Stomach (tissue), 9 donors: ENCODE results near the gene KIRREL1. TPM values are rescaled to one million over a fixed set of nuclear protein-coding genes. Genes with fewer than 3 reads are reported as not detected.

ENCODE experiments used
- DNase-seq, 2 donors: peaks; one replicate each; pipeline versions ENCODE4 v3.0.0 to v3.0.0-alpha.2; 2013 to 2019
- H3K27ac ChIP-seq, 5 donors: fragments of 200-600 bp in 4 of 5; sonication (generic) in 4 of 5; one replicate each; pipeline ENCODE4 v1.5.1; 2013 to 2019; ENCODE audit warnings: mild to moderate bottlenecking in 1 of 5, moderate library complexity in 1 of 5
- H3K27me3 ChIP-seq, 3 donors: fragments of 200-600 bp; sonication (generic); one replicate each; pipeline ENCODE4 v1.5.1; 2017 to 2019; ENCODE audit warnings: mixed run types in 1 of 3
- H3K36me3 ChIP-seq, 4 donors: fragments of 200-600 bp; sonication (generic); 1 replicate in 3 of 4; 2 replicates in 1 of 4; pipeline ENCODE4 v1.5.1; 2016 to 2019
- H3K4me1 ChIP-seq, 4 donors: fragments of 200-600 bp; sonication (generic); one replicate each; pipeline ENCODE4 v1.5.1; 2016 to 2019
- H3K4me3 ChIP-seq, 4 donors: fragments of 200-600 bp; sonication (generic) in 3 of 4; one replicate each; pipeline ENCODE4 v1.5.1; 2016 to 2019; ENCODE audit warnings: mild to moderate bottlenecking in 1 of 4
- H3K9me3 ChIP-seq, 4 donors: fragments of 200-600 bp; sonication (generic); one replicate each; pipeline ENCODE4 v1.5.1; 2016 to 2019
- CTCF ChIP-seq, 7 experiments: fragments of 450-650 bp in 4 of 7; fragments of 200-600 bp in 3 of 7; sonication (generic) in 3 of 7; IDR thresholded peaks; one replicate each; pipeline ENCODE4 v1.5.1; 2016 to 2019; ENCODE audit warnings: antibody characterized with exemption in 7 of 7, control low read depth in 2 of 7, mild to moderate bottlenecking in 1 of 7
- EP300 ChIP-seq: sonication (generic); formaldehyde crosslinking; IDR thresholded peaks from one replicate; pipeline ENCODE4 v1.6.1; 2017; ENCODE audit warnings: antibody characterized with exemption
- POLR2A ChIP-seq, 4 donors: fragments of 450-650 bp; IDR thresholded peaks; one replicate each; pipeline ENCODE4 v1.6.1; 2016; ENCODE audit warnings: antibody characterized with exemption in 4 of 4, control low read depth in 2 of 4, mild to moderate bottlenecking in 1 of 4, moderate library complexity in 1 of 4
- POLR2AphosphoS5 ChIP-seq, 3 donors: sonication (generic); formaldehyde crosslinking; IDR thresholded peaks; one replicate each; pipeline ENCODE4 v1.6.1; 2016; ENCODE audit warnings: antibody characterized with exemption in 3 of 3
- WGBS, 5 donors: extraction: QIAGEN DNeasy Blood & Tissue Kit in 3 of 5; methylation state at CpG; one replicate each; pipeline versions ENCODE4 v1.1.5 to v1.1.7; 2013 to 2018; 5-methylcytosine and 5-hydroxymethylcytosine counted together
- intact Hi-C: fragments of 100-400 bp; cut with DNase I; formaldehyde crosslinking; loops from one replicate; pipeline ENCODE4 v1.15.1; 2023; ENCODE audit warnings: low total_unique reads
- polyA plus RNA-seq, 3 donors: library from polyadenylated mRNA; stranded (reverse); fragments of 200-250 nt; gene quantifications; one replicate each; pipeline ENCODE4 v1.2.3, GENCODE V29; 2013
- total RNA-seq, 5 donors: library from RNA; depleted of rRNA; stranded (reverse); fragments of >200 nt; gene quantifications; one replicate each; pipeline versions ENCODE4 v1.1.0 to v1.2.3, GENCODE V29; 2014 to 2016
- donor health status: healthy with polysubstance abuse.
- donor health status: Bipolar disorder and iron deficiency.
- donor health status: healthy.

Gene KIRREL1
- total and polyA plus RNA-seq, 8 donors: 2.8 to 27.9 (median 4.2) TPM

GRCh38 chr1:158040323-158040722, 46.9 kb downstream of the KIRREL1 start:
- Histone ChIP-seq H3K27me3 (peaks cover 0 to 6% (median 0%) of the 10 kb centered on the region in 3 donors), H3K4me1 (peaks cover 4 to 38% (median 18%) of the 10 kb centered on the region in 4 donors), H3K4me3 (no peak overlapping the region), H3K36me3 (no peaks in the 10 kb centered on the region), H3K27ac (no peak overlapping the region), H3K9me3 (no peaks in the 10 kb centered on the region)
- TF ChIP-seq POLR2AphosphoS5 (IDR thresholded peaks at IDR 0.05) (no peak), CTCF (IDR thresholded peaks at IDR 0.05) (no peak), EP300 (no peak), POLR2A (IDR thresholded peaks at IDR 0.05) (no peak)
- no peak for DNase-seq
- intact Hi-C loops: no loop called here

GRCh38 chr1:158043232-158043631, 49.8 kb downstream of the KIRREL1 start:
- Histone ChIP-seq H3K9me3 (no peaks in the 10 kb centered on the region), H3K4me1 (peaks cover 0 to 34% (median 15%) of the 10 kb centered on the region in 4 donors), H3K27ac (no peak overlapping the region), H3K4me3 (no peak overlapping the region), H3K36me3 (no peaks in the 10 kb centered on the region), H3K27me3 (peaks cover 0 to 6% (median 0%) of the 10 kb centered on the region in 3 donors)
- intact Hi-C loops: no loop called here
- DNase-seq: peak in 1 of 2 donors; percentile 44
- no peak for TF ChIP-seq EP300
- no peak for TF ChIP-seq CTCF (IDR thresholded peaks at IDR 0.05)
- 26 to 48% (median 38%) methylated on average over 5 of the region's 5 CpGs for WGBS, 5 donors

- DNase-seq: peak in 1 of 2 donors; percentile 50
- intact Hi-C loops: no loop called here
Observed at GRCh38 chr1:158045639-158046038, 52.2 kb downstream of the KIRREL1 start.

GRCh38 chr1:158046715-158047510, 53.5 kb downstream of the KIRREL1 start:
- H3K4me3 ChIP-seq: no peak overlapping the region
- WGBS, 5 donors: 41 to 64% (median 55%) methylated on average over 4 of the region's 4 CpGs
- DNase-seq: no peak
- intact Hi-C loops: no loop called here
- H3K27me3 ChIP-seq: peaks cover 0 to 6% (median 0%) of the 10 kb centered on the region in 3 donors
- H3K4me1 ChIP-seq: peaks cover 0 to 39% (median 16%) of the 10 kb centered on the region in 4 donors
- H3K36me3 ChIP-seq: peaks cover 0 to 5% (median 0%) of the 10 kb centered on the region in 4 donors
- no peaks in the 10 kb centered on the region for H3K9me3 ChIP-seq
- TF ChIP-seq POLR2AphosphoS5 (IDR thresholded peaks at IDR 0.05): no peak
- H3K27ac ChIP-seq: no peak overlapping the region

More at GRCh38 chr1:158045639-158046038, 52.2 kb downstream of the KIRREL1 start:
- no peaks in the 10 kb centered on the region for H3K9me3 ChIP-seq
- no peak overlapping the region for H3K27ac ChIP-seq
- no peaks in the 10 kb centered on the region for H3K36me3 ChIP-seq
- no peak for TF ChIP-seq POLR2A (IDR thresholded peaks at IDR 0.05)
- TF ChIP-seq EP300: no peak
- no peak for TF ChIP-seq POLR2AphosphoS5 (IDR thresholded peaks at IDR 0.05)
- TF ChIP-seq CTCF (IDR thresholded peaks at IDR 0.05): no peak
- no peak overlapping the region for H3K4me3 ChIP-seq
- WGBS, 5 donors: 3 to 9% (median 9%) methylated on average over 2 of the region's 2 CpGs
- H3K4me1 ChIP-seq: peaks cover 0 to 39% (median 16%) of the 10 kb centered on the region in 4 donors
- H3K27me3 ChIP-seq: peaks cover 0 to 6% (median 0%) of the 10 kb centered on the region in 3 donors
